IPS-20b (cell line): ENCODE measurements around the gene APOA1.

Experiments
- H3K27ac ChIP-seq: one replicate; pipeline ENCODE4 v1.5.1; 2013; ENCODE audit warnings: low read length
- H3K27me3 ChIP-seq: 2 replicates; pipeline ENCODE4 v1.6.1; 2013; ENCODE audit warnings: mild to moderate bottlenecking, low read length, inconsistent platforms; ENCODE audit not compliant: insufficient read depth
- H3K36me3 ChIP-seq: 2 replicates; pipeline ENCODE4 v1.6.1; 2013; ENCODE audit warnings: low read depth, mild to moderate bottlenecking, inconsistent platforms, low read length, moderate library complexity; ENCODE audit not compliant: insufficient read depth
- H3K4me1 ChIP-seq: 2 replicates; pipeline ENCODE4 v1.6.1; 2013; ENCODE audit warnings: mild to moderate bottlenecking, control low read depth, inconsistent platforms, low read length, moderate library complexity; ENCODE audit not compliant: insufficient read depth
- H3K4me3 ChIP-seq: 2 replicates; pipeline ENCODE4 v1.5.1; 2013; ENCODE audit warnings: mild to moderate bottlenecking, low read length, inconsistent platforms
- H3K9ac ChIP-seq: 2 replicates; pipeline ENCODE4 v1.6.1; 2013; ENCODE audit warnings: low read depth, mild to moderate bottlenecking, inconsistent platforms, low read length, moderate library complexity
- H3K9me3 ChIP-seq: 2 replicates; pipeline ENCODE4 v1.6.1; 2013; ENCODE audit warnings: mild to moderate bottlenecking, low read depth, low read length, inconsistent platforms; ENCODE audit not compliant: insufficient read depth

Gene APOA1

GRCh38 chr11:116832350-116833290 is 4.8 kb downstream of the APOA1 start:
- H3K9me3 ChIP-seq, result no peaks in the 10 kb centered on the region
- peaks cover 12% of the 10 kb centered on the region for H3K27me3 ChIP-seq
- H3K36me3 ChIP-seq, result no peaks in the 10 kb centered on the region
- no peak overlapping the region for H3K4me3 ChIP-seq
- peaks cover 7% of the 10 kb centered on the region; the same call in 1 of the 2 replicates for H3K4me1 ChIP-seq
- no peak overlapping the region for H3K9ac ChIP-seq
- H3K27ac ChIP-seq, result no peak overlapping the region

GRCh38 chr11:116831790-116832349 is 5.6 kb downstream of the APOA1 start:
- H3K27ac ChIP-seq, result no peak overlapping the region
- H3K9ac ChIP-seq, result no peak overlapping the region
- peaks cover 7% of the 10 kb centered on the region; the same call in 1 of the 2 replicates for H3K4me1 ChIP-seq
- no peaks in the 10 kb centered on the region for H3K9me3 ChIP-seq
- peaks cover 12% of the 10 kb centered on the region for H3K27me3 ChIP-seq
- H3K4me3 ChIP-seq, result no peak overlapping the region
- no peaks in the 10 kb centered on the region for H3K36me3 ChIP-seq

DNA sequence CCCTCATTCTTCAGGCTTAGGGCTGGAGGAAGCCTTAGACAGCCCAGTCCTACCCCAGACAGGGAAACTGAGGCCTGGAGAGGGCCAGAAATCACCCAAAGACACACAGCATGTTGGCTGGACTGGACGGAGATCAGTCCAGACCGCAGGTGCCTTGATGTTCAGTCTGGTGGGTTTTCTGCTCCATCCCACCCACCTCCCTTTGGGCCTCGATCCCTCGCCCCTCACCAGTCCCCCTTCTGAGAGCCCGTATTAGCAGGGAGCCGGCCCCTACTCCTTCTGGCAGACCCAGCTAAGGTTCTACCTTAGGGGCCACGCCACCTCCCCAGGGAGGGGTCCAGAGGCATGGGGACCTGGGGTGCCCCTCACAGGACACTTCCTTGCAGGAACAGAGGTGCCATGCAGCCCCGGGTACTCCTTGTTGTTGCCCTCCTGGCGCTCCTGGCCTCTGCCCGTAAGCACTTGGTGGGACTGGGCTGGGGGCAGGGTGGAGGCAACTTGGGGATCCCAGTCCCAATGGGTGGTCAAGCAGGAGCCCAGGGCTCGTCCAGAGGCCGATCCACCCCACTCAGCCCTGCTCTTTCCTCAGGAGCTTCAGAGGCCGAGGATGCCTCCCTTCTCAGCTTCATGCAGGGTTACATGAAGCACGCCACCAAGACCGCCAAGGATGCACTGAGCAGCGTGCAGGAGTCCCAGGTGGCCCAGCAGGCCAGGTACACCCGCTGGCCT is 7.1 kb downstream of the APOA1 start:
- Histone ChIP-seq H3K27ac (no peak overlapping the region), H3K9me3 (no peaks in the 10 kb centered on the region), H3K36me3 (no peaks in the 10 kb centered on the region), H3K9ac (no peak overlapping the region), H3K27me3 (peaks cover 8% of the 10 kb centered on the region), H3K4me3 (no peak overlapping the region), H3K4me1 (peaks cover 6% of the 10 kb centered on the region; the same call in 1 of the 2 replicates)

- H3K27me3 ChIP-seq, result peaks cover 1% of the 10 kb centered on the region
- H3K9ac ChIP-seq, result no peak within 1 kb of the TSS
- no peaks in the 10 kb centered on the region for H3K36me3 ChIP-seq
- no peak within 1 kb of the TSS for H3K4me3 ChIP-seq
- H3K4me1 ChIP-seq, result no peaks in the 10 kb centered on the region
- no peak within 1 kb of the TSS for H3K27ac ChIP-seq
- H3K9me3 ChIP-seq, result no peaks in the 10 kb centered on the region
Measured at GRCh38 chr11:116829525-116830183, 7.8 kb downstream of the APOA1 start, which contains the start of gene APOC3. Gene APOC3 (plus strand): TSS chr11:116829907. CDS start chr11:116830583, 676 bp downstream.

- no peak overlapping the region for H3K9ac ChIP-seq
- H3K9me3 ChIP-seq, result no peaks in the 10 kb centered on the region
- H3K36me3 ChIP-seq, result no peaks in the 10 kb centered on the region
- no peak overlapping the region for H3K27ac ChIP-seq
- no peak overlapping the region for H3K4me3 ChIP-seq
- H3K4me1 ChIP-seq, result no peaks in the 10 kb centered on the region
- no peaks in the 10 kb centered on the region for H3K27me3 ChIP-seq
Measured at GRCh38 chr11:116828632-116829524, 8.5 kb downstream of the APOA1 start.

GRCh38 chr11:116827461-116827860 is 10.0 kb downstream of the APOA1 start:
- H3K4me3 ChIP-seq, result no peak overlapping the region
- no peaks in the 10 kb centered on the region for H3K27me3 ChIP-seq
- no peak overlapping the region for H3K9ac ChIP-seq
- no peaks in the 10 kb centered on the region for H3K9me3 ChIP-seq
- no peaks in the 10 kb centered on the region for H3K36me3 ChIP-seq
- no peak overlapping the region for H3K27ac ChIP-seq
- H3K4me1 ChIP-seq, result no peaks in the 10 kb centered on the region

DNA sequence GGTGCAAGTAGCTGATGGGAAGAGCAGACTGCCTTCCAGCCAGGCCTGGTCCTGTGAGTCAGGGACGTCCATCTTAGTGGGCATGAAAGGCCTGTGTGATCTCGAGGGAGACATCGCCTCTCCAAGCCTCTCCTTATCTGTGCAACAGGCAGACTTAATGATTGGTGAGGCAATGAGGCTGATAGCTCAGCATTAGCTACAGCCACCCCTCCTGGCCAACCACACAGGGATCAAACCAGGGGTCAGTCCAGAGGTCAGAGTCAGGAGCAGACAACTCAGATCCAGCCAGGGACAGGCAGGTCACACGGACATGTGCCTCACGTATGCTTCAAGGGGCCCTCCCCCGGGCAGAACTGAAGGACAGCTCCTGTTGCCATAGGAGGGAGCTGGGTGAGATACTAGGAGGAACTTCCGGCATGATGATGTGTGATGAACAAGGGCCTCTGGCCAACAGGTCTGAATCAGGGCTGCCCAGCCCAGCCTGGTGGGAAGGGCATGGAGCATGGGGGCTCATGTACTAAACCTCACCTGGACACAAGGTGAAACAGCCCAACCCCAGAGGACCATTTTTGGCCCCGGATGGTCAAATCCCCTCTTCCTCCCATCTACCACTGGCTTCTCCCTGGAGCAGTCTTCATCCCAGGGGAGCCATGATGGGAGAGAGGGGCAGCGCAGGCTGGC is 10.5 kb downstream of the APOA1 start:
- Histone ChIP-seq H3K36me3 (no peaks in the 10 kb centered on the region), H3K4me3 (no peak overlapping the region), H3K27me3 (no peaks in the 10 kb centered on the region), H3K4me1 (no peaks in the 10 kb centered on the region), H3K9ac (no peak overlapping the region), H3K27ac (no peak overlapping the region), H3K9me3 (no peaks in the 10 kb centered on the region)

- Histone ChIP-seq H3K4me3 (no peak overlapping the region), H3K4me1 (no peaks in the 10 kb centered on the region), H3K27ac (no peak overlapping the region), H3K9ac (no peak overlapping the region), H3K36me3 (no peaks in the 10 kb centered on the region), H3K9me3 (no peaks in the 10 kb centered on the region), H3K27me3 (no peaks in the 10 kb centered on the region)
Measured at GRCh38 chr11:116825854-116826750, 11.3 kb downstream of the APOA1 start.

DNA sequence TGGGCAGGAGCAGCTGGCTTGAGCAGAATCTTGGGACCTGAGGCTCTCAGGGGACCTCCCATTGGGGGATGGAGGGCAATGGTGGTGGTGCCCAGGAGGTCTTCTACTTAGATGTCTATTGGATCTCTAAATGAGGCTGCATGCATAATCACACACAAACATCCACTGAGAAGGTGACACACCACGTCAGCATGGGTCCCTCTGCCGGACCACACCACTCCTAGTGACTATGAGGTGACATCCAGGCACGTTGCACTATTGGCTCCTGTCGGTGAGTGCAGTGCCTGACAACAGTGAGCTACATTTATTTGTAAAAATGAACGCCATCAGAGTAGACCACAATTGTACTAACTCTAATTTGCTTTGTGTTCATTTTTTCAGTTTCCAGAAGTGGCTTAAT is 12.0 kb downstream of the APOA1 start:
- Histone ChIP-seq H3K27ac (no peak overlapping the region), H3K4me1 (no peaks in the 10 kb centered on the region), H3K9me3 (no peaks in the 10 kb centered on the region), H3K27me3 (no peaks in the 10 kb centered on the region), H3K4me3 (no peak overlapping the region), H3K36me3 (no peaks in the 10 kb centered on the region), H3K9ac (no peak overlapping the region)
